ENCODE measurements around the gene BRSK1.

BRSK1 gene

DNA sequence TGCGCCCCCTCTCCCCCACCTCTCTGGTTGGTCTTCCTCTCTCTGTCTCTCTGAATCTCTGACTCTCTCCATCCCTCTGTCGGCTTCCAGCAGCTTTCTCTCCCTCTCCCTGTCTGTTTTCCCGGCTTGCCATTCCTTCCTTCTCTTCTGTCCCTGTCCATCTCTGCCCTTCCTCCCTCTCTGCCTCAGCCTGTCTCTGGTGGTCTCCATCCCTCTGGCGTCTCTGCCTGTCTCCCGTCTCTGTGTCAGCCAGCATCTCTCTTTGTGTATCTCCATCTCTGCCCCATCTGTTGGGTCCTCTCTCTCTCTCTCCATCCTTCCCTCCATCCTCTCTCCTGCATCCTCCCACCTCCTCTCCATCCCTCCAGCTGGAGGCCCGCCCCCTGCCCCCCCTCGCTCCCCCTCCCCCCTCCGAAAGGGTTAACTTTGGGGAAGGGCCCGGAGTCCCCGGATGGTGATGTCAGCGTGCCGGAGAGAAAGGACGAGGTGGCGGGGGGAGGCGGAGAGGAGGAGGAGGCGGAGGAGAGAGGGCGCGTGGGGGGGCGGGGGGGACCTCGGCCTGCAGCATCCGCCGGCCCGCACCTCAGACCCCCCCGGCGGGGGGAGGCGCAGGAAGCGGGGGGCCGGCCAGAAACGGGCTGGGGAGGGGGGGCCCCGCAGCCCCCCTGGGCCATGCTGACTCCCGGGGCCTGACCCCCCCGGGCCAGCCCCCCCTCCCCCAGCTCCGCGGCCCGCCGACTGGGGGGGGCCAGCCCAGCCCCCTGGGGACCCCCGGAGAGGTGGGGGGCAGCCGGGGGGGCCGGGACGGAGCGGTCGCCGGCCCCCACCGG lies at the start of gene BRSK1:
TSS of gene BRSK1 (plus strand) at position 450 of the 830 bp plus-strand sequence. CDS start 446 bp downstream, outside the sequence.
- peak; percentile 58 for DNase-seq

DNA sequence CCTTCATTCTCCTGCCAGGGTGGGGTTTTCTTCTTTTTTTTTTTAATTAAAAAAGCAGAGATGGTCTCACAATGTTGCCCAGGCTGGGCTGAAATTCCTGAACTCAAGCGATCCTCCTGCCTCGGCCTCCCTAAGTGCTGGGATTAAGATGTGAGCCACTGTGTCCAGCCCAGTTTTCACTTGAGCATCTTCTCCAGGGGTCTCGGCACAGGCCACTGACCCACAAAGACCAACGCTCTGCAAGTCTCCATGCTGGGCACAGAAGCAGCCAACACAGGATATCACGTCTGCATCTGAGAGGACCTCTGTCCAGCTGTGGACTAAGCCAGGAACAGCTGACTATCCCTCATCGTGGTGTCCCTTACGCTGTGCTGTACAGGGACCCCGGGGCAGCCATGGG lies 45.8 kb upstream of the BRSK1 start:
- no peak for DNase-seq

DNA sequence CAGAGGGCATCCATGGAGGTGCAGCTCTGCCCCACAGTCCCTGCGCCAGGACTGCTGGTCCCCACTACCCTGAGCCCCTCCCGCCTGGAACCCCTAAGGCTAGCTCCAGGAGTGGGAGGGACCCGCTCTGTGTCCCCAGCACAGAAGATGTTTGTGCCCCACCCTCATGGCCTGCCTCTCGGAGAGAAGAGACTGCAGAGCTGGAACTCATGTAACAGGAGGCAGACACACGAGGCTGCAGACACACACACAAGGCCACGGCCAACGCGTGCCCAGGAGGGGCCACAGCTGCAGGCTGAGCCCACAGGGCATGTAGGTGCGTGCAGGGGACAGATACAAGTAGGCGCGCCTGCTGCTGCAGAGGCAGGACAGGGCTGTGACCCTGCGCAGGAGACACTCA lies 44.8 kb upstream of the BRSK1 start:
- DNase-seq, result no peak

DNA sequence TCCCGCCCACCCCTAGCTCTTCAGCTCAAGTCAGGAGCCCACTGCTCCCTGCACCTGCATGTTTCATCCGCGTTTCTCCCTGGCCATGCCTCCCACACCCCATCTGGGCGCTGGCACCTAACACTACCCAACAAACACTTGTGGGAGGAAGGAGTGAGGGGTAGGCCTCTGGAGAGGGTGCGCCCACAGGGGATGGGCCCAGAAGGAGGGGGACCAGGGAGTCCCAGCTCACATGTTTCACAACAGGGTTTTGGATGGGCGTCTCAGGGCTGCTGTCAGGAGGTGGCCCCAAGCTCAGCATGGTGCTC lies 43.1 kb upstream of the BRSK1 start:
- DNase-seq, result no peak

DNA sequence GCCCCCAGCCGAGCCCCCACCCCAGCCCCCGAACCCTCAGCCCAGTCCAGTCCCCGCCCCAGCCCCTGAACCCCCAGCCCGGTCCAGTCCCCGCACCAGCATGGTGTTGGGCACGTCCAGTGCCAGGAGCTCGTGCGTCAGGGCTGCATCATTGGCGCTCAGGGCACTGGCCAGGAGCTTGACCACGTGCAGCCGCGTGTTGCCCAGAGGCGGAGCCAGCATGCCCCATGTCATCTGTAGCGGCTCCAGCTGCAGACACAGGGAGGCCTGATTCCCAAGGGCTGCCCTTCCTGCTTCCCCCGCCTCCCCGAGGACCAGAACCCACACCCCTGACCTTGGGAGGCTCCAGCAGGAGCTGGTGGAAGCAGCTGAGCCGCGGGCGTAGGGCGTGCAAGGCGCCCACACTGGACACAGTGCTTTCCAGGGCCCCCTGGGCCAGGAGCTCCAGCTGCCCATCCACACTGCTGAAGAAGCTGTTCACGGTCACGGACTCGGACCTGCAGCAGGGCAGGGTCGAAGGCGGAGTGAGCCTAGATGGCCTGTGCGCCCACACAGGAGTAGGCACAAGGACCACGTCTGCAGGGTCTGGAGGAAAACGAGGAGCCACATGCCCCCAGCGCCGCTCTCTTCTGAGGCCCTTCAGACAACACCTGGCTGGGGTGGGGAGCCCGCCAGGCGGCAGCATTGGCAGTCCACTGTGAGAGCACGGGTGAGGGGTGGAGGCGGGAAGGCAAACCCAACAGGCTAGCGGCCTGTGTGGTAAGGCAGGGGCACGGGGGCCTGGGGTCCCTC lies 42.5 kb upstream of the BRSK1 start:
- DNase-seq, result no peak

DNA sequence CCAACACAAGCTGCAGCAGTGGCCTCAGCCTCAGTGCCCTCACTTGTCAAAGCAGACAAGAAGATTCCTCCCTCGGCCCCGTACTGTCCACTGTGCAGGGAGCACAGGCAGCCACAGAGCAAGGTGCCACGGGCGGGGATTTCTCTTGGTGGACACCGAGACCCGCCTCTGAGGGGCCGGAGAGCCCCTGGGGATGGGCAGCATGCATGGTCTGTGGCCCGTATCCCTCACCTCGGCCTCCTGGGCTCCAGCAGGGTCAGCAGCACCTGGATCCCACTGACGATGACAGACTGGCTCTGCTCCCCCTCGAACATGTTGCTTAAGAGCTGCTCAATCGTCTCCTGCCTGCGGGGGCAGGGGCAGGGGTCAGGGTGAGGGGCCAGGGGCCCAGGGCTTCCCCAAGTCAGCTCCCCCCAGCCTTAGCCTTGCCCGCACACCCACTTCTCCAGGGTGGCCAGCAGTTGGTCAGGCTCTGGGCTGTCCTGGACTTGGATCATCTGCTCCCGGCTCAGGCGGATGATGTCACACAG lies 41.8 kb upstream of the BRSK1 start:
- DNase-seq, result no peak

DNA sequence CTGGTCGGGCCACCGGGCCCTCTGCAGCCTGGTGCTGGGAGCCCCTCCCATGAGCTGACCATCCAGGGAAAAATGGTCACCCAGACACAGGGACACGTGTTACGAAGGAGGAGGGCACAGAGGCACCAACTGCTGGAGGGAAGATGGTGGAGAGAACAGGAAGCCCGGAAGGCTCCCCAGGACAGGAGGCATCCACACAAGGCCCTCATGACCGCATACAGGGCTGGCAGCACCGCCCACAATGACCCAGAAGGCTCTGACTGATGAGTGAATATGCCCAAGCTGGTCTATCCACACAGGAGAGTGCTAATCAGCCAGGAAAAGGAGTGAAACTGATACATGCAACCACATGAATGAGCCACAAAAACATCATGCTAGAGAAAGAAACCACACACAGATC lies 41.3 kb upstream of the BRSK1 start:
- no peak for DNase-seq

DNA sequence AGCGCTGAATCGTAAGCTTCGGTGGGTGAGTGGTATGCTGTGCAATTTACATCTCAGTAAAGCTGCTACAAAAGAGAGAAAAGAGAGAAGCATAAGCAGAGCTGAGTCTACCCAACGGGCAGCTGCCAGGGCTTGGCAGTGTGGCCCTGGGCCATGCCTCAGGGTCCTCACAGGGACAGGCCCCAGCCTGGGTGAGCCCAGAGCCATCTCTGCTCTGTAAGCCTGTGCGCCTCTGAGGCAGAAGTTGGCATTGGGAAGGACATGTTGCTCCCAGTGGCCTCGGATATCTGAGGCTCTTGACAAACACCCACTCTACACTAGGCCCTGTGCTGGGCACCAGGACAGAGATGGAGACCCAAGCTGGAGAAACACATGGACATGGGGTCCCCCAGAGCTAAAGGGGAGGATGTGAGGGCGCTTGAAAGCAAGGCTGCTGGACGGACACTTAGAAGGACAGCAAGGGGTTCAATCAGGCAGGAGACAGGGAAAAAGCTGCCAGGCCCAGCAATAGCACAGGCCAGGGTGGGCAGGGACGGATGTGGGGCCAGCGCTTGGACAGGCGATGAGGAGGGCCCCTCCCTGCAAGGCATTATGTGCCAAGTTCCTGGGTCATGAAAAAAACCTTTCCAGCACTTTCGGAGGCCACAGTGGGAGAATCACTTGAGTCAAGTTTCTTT lies 39.7 kb upstream of the BRSK1 start:
- no peak for DNase-seq

DNA sequence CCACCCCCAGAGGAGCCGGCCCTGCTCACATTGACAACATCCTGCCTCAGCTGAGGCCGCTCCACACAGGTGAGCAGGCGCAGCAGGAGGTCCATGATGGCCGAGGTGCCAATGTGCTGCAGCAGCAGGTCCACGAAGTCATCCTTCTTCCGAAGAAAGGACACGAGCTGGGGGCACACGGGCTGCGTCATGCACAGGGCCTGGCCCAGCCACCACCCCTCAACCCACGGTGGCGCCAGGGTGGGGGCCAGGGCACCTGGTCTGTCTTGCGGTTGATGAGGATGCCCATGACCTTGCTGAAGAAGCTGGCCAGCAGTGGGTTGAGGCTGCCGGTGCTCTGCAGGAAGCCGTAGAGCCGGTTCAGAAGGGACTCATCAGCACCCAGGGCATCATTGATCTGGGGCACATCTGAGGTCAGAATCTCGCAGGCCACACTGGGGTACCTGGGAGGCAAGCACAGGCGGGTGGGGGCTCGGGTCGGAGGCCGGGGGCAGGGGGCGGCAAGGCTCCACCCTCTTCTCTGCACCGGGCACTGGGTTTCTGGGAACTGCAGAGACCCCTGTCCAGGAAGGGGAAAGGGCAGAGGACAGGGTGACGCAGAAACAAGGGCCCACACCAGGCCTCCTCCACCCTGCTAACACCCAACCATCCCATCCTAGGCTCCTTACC lies 38.4 kb upstream of the BRSK1 start:
- no peak for DNase-seq

DNA sequence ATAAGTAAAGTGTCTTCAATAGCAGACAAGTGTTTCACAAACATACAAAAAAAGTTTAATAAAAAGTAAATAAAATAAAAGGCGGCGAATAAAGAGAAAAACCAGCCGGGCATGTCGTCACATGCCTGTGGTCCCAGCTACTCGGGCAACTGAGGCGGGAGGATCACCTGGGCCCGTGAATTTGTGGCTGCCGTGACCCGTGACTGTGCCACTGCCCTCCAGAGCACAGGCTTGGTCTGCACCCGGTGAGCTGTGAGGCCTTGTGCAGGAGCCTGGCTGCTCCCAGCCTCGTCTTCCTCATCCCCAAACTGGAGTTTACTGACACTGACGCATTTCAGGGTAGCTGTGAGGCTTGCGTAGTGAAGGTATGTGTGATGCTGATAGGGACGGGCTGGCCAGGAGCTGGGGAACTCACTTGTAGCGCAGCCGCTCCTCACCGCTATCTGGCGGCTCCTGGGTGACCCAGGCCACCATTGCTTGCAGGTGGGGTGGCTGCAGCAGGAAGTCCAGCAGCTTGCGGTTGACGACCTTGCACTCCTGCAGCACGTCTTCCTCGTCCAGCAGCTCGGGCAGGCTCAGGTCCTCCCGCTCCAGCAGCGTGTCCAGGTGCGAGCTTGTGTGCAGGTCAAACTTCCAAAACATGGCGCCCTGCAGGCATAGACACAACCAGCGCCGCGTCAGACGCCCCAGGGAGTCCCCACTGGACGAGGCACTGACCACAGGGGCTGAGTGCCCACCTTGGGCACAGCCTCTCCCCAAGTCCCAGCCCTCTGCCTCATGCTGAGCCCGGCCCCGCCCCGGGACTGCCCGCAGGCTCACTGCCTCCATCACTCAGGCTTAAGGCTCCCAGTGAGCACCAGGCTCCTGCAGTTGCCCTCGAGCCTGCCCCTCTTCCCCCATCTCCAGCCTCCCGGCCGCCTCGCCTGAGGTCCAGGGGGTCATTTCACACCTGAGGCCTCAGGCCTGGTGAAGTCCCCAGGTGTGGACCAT lies 37.0 kb upstream of the BRSK1 start:
- no peak for DNase-seq

DNA sequence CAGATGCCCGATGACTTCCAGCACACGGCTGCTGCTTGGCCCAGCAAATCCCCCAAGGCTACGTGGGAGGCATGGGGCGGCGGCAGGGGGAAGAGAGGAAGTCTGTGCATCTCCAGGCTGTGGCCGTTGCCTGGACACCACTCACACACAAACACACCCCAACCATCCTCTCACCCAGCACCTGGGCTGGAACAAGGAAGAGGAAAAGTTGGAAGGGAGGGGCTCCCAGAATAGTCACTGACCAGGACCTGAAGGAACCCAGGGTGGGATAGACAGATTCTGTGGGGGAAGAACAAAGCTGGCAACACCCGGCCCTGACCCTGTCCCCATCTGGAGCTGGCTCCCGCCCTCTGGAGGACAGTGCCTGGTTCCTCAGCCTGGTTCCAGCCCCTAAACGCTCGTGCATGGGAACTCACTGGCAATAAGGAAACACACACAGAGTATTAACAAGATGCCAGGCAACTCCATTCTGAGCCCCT lies 36.1 kb upstream of the BRSK1 start:
- no peak for DNase-seq

DNA sequence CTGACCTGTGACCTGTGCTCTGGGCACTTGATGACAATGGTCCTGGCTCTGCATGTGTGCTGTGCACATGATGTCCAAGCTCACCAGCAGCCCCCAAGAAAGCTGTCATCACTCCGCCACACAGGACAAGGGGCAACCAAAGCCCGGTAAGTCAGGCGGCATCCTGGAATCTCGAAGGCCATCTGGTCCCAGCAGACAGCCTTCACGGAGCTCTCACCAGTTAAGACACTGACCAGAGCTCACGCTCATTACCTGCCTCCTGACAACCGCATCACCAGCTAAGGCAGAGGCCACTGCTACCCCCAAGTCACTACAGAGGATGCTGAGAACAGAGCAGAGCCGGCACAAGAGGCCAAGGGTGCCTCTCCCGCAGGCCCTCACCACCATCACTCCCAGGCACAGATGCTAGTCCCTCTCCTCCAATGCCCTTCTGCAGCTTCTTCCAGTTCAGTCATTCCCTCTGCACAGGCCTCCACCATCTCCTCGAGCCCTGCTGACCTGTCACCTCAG lies 35.6 kb upstream of the BRSK1 start:
- no peak for DNase-seq

DNA sequence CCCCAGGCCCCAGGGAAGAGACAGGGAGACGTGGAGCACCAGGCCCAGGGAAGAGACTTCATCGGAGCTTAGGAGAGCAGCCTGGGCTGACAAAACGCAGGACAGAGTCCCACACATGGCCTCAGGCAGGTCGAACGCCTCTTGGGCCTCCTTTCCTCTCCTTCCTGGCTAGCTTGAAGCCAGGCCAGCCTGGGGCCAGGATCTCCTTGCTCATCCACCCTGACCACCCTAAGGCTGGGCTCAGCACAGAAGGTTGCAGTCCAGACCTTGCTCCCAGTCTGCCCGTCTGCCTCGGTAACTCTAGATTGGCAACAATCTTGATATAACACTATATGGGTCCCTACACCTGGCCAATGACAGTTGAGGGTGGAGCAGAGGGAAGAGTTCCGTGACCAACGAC lies 35.1 kb upstream of the BRSK1 start:
- DNase-seq, result no peak

DNA sequence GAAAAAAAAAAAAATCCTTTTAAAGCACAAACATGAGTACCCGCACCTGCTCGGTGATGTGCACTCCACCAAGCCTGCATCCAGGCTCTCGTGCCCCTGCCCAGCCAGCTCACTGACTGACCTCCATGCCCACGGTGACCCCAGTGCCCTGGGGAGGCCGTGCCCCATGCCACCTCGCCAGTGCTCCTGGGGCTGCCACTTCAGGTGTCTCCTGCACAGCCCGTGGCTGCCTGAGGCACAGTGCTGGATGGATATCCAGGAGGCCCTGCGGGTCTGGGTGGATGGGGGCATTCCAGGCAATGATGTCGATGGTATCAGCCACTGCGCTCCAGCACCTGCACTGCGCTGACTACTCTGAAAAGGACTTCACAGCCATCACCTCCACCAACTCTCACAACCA lies 34.0 kb upstream of the BRSK1 start:
- no peak for DNase-seq

DNA sequence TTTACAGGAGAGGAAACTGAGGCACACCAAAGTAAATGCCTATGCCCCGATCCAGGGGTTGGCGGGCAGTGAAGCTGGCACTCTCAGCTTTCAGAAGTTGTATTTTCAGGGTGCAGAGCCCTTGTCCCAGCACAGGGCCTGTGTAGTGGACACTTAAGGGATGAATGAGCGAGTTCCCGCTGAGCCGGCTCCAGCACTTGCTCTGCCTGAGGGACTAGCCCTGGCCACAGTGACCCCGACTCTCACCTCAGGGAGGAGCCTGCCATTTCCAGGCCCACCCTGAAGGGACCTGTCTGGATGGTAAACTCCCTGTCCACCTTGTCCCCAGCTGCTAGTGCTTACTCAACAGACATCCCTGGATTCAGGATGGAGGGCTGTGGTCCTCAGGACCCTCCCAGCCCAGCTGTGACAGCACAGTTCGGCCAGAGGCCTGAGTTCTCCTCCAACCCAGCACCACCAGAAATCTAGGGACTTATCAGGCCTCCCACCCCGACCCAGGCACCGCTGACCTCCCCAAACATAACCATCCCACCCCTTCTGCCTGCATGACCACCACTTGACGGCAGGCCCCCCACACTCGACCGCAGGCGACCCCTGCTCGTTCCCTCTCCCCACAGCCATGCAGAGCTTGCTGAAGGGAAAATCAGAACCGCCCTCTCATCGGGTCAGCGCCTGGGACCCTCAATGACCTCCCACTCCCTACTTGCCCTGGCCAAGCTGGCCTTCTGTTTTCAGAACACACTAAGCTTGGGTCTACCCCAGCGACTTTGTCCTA lies 33.3 kb upstream of the BRSK1 start:
- DNase-seq, result no peak

DNA sequence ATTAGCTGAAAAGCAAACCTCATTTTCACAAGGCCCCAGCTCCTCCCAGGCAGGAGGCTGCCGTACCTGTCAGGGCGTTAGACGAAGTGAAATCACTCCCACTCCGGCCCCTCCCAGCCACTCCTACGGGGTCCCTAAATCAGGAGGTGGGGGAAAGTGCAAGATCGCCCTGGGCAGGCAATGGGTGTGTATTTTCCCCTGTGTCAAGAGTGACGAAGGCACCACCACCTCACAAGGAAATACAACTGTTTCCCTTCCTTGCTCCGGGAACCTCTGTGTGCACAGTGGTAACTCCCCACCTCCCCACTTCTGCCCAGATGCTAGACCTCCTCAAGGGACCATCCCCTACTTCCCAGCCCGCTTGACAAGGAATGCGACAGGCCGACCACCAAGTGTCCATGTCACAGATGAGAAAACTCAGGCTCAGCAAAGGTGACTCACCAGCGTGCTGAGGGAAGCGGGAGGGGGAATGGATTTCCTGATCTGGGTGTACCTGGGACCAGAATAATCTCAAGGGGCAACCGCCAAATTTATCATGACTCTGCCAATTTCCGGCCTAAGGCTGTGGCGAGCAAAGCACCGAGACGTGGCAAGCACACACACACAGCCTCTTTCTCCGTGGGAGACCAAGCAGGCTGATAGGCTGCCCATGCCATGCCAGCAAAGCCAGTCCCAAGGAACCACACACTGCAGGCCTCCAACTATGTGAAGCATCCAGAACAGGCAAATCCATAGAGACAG lies 32.3 kb upstream of the BRSK1 start:
- DNase-seq, result peak; percentile 65

DNA sequence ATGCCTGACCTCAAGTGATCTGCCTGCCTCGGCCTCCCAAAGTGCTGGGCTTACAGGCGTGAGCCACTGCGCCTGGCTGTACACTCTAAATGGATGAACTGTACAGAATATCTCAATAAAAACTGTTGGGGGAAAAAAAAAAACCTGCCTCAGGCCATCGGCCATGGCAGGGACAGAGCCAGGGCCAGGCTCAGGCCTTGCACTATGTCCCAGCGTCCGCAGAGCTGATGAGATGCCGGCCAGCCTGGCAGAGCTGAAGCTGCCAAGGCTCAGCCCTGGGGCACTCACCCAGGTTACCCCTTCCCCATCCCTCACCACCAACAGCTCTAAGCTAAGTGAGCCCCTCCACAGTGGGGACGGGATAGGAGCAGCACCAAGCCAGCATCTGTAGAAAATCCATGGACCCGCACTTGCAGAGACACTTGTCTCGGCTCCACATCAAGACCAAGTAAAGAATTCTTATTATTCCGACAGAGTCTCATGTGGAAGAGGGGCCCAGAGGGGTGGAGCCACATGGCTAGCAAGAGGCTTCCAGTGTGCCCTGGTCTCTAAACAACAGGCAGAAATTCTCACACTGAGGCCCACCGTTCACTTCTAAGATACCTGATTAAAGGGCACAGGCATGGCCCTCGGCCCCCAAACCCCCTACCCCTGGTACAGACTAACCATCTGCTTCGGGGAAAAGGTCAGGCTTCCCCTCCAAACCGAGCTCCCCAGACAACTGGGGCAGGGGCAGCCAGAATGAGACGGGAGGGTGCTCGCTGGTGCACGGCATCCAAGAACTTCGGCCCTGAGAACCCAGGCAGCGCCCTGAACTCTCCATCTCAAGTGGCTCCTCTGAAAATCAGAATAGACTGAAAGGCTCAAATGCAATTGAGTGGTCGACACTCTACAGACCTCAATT lies 30.8 kb upstream of the BRSK1 start:
- DNase-seq, result peak; percentile 32

DNA sequence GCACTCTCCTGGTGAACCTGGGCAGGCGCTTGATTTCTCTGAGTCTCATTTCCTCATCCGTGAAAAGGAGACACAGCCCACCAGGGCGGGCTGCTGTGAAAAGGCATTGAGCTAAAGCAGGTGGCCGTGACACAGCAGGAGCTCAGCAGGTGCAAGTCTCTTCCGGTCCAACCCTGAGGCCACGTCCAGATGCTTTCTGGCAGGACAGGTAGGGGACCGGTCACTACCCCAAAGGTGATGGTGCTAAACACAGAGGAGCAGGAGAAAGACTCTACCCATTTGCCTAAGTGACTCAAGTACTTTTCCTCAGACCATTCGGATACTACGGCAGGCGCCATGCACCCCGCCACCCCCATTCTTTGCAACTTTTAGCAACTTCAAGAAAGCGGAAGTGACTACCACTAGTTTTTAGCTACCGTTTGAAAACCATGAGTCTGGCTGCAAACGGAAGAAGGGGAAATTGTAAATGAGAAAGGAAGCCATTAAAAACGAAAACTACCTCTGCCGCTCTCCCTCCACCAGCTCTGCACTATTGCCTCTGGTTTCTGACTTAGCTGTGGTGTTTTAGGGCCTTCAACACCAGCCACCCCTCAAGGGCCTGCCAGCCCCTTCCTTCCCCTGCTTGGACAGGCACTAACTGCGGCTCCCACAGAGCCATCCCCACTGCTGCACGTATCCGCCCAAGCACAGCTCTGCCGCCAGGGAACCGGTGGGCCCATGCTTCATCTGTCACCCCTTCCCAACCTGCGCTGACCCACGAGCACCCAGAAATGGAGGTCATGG lies 29.8 kb upstream of the BRSK1 start:
- peak; percentile 72 for DNase-seq
